Right cardiac atrium (tissue), 5 donors: Measurements from ENCODE around the gene WBP1. TPM values are rescaled to one million over a fixed set of nuclear protein-coding genes. Genes with fewer than 3 reads are reported as not detected.
"Not testable (repeated sequence)": the region's sequence is repeated elsewhere in the genome, so short reads cannot be mapped to it uniquely, and the experiment has no call there.

Source experiments
- ATAC-seq, 2 donors: fragments of 200-7000 bp; cut with Tn5 transposase; one replicate each; pipeline versions ENCODE4 v1.8.0 to v1.9.1; 2020; ENCODE audit warnings: moderate library complexity in 2 of 2, mild to moderate bottlenecking in 1 of 2
- DNase-seq, 3 donors: peaks; one replicate each; pipeline ENCODE4 v3.0.0-alpha.2; 2020
- H3K27ac ChIP-seq: one replicate; pipeline ENCODE4 v1.5.1; 2013; ENCODE audit warnings: mild to moderate bottlenecking, low read length, control low read depth, moderate library complexity
- H3K27me3 ChIP-seq: one replicate; pipeline ENCODE4 v1.6.1; 2013; ENCODE audit not compliant: control insufficient read depth, insufficient read depth
- H3K4me1 ChIP-seq: one replicate; pipeline ENCODE4 v1.6.1; 2013; ENCODE audit warnings: low read length; ENCODE audit not compliant: control insufficient read depth, insufficient read depth
- H3K4me3 ChIP-seq: one replicate; pipeline ENCODE4 v1.5.1; 2013; ENCODE audit warnings: low read length, control low read depth
- H3K9me3 ChIP-seq: one replicate; pipeline ENCODE4 v1.6.1; 2013; ENCODE audit warnings: low read length; ENCODE audit not compliant: control insufficient read depth
- WGBS: extraction: QIAGEN DNeasy Blood & Tissue Kit; methylation state at CpG from one replicate; pipeline ENCODE4 v1.1.7; 2013; 5-methylcytosine and 5-hydroxymethylcytosine counted together
- intact Hi-C, 4 donors: fragments of 100-400 bp; cut with DNase I; formaldehyde crosslinking; loops; one replicate each; pipeline versions ENCODE4 v1.11.0 to v1.14.0; 2022 to 2023
- polyA plus RNA-seq: library from polyadenylated mRNA; stranded (reverse); fragments of 200-250 nt; gene quantifications from one replicate; pipeline ENCODE4 v1.2.3, GENCODE V29; 2013
- total RNA-seq, 4 donors: library from RNA; stranded (reverse); fragmentation: NEBNext Ultra II Directional; extraction: Animal tissue kit (Norgen Biotek cat#: 25700); gene quantifications; one replicate each; pipeline ENCODE4 v1.2.1, GENCODE V29; 2021
- donor health status: healthy with polysubstance abuse.
- donor health status: DM: no; HTN: yes; CAD: no.
- donor health status: DM: no; HTN: no; CAD: no.
- donor health status: DM: no; HTN: yes; CAD: no; lungs with severe emphysema.
- donor health status: DM: yes; HTN: yes; CAD: no.

The WBP1 gene
- total and polyA plus RNA-seq, 5 donors: 48.9 to 63.1 (median 56.8) TPM

DNA sequence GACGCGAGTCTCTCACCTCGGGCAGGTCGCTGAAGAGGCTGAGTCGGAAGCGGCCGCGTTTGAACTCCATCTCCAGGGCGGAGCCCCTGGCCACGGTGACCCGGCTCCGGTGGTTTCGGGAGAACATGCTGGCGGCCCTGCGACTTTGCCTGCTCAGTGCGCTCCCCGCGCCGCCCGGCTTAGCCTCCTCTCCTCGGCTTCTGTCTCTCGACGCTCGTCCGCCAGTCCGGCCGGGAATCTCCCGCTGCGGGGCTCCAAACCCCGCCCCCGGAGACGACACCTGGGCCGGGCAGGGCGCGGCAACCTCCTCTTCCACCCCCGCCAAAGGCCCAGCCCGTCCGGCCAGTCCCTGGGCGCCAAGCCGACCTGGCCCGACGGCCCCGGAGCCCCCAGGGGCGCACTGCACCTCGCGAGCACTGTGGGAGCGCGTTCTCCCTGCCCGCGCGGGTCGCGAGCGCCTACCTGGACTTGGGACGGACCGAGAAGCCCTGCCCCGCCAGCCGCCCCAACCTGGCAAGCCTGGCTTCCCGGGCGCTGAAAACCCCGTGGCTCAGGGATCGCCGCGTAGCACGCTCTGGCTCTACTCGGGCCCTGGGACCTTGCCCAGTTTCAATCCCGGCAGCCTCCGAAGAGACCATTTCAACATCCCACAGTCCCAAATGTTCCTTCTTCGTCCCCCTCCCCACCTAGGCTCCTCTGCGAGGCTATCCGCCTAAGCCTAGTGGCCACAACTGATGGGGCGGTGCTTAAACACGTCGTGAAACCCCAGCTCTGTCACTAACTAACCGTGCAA lies 16.4 kb upstream of the WBP1 start, which contains the start of gene RTKN:
RTKN (minus strand) TSS at position 248 of the 793 bp plus-strand sequence; CDS start at position 127, 121 bp downstream.
- H3K9me3 ChIP-seq: no peaks in the 10 kb centered on the region
- 10% methylated on average over 75 of the region's 75 CpGs for WGBS
- H3K27me3 ChIP-seq: no peaks in the 10 kb centered on the region
- ATAC-seq (peak; percentile 3 to 4), DNase-seq (peak; percentile 60 to 82 (median 82))
- peaks cover 2% of the 10 kb centered on the region for H3K4me1 ChIP-seq
- intact Hi-C loops: no loop called here
- peak within 1 kb of the TSS; percentile 16 for H3K4me3 ChIP-seq
- H3K27ac ChIP-seq: peak within 1 kb of the TSS; percentile 89

DNA sequence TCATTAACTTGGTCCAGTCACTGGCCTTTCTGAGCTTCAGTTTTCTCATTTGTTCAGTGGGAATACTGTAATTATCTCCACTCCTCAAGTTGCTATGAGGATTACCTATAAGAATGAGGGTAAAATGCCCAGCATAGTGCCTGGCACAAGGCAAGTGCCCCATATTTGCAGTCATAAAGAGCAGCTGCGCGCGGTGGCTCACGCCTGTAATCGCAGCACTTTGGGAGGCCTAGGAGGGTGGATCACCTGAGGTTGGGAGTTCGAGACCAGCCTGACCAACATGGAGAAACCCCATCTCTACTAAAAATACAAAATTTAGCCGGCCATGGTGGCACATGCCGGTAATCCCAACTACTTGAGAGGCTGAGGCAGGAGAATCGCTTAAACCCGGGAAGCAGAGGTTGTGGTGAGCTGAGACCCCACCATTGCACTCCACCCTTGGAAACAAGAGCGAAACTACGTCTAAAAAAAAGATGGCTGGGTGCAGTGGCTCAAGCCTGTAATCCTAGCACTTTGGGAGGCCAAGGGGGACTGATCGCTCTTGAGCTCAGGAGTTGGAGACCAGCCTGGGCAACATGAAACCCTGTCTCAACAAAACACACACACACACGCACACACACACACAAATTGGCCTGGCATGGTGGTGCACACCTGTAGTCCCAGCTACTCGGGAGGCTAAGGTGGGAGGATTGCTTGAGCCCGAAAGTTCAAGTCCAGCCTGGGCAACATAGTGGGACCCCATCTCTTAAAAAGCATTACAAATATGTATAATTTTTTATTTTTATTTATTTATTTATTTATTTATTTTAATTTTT lies 15.5 kb upstream of the WBP1 start:
- WGBS: 93% methylated on average over 16 of the region's 16 CpGs
- DNase-seq, H3K27ac ChIP-seq, H3K9me3 ChIP-seq, ATAC-seq, intact Hi-C loops, H3K27me3 ChIP-seq, H3K4me1 ChIP-seq: not testable (repeated sequence)
- peak overlapping the region; percentile 16 for H3K4me3 ChIP-seq

GRCh38 chr2:74444498-74445318 lies 13.5 kb upstream of the WBP1 start:
- H3K9me3 ChIP-seq: no peaks in the 10 kb centered on the region
- no peak overlapping the region for H3K27ac ChIP-seq
- no peak overlapping the region for H3K4me3 ChIP-seq
- no peak for DNase-seq
- intact Hi-C loops: no loop called here
- WGBS: 29% methylated on average over 5 of the region's 5 CpGs
- peaks cover 2% of the 10 kb centered on the region for H3K4me1 ChIP-seq
- no peaks in the 10 kb centered on the region for H3K27me3 ChIP-seq
- no peak for ATAC-seq

GRCh38 chr2:74447230-74447999 lies 10.8 kb upstream of the WBP1 start:
- no peak overlapping the region for H3K4me3 ChIP-seq
- intact Hi-C loops: no loop called here
- no peaks in the 10 kb centered on the region for H3K4me1 ChIP-seq
- no peak overlapping the region for H3K27ac ChIP-seq
- no peak for ATAC-seq
- no peak for DNase-seq
- H3K27me3 ChIP-seq: no peaks in the 10 kb centered on the region
- no peaks in the 10 kb centered on the region for H3K9me3 ChIP-seq
- 90% methylated on average over 5 of the region's 5 CpGs for WGBS

DNA sequence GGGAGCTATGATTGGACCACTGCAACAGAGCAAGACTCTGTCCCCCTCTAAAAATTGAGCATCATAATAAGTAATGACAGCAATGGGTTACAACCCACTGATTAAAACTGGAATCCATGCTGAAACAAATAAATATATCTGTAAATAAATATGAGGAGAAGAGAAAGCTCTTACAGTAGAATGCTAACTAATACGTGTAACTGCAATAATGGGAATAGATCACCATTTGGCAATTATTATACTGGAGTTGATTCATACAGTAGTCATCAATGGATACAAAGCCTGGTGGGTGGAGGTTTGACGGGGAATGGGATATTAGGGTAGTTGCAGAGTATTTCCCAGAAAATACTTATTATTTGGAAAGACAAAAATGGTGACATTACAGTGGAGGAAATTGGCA lies 9.5 kb upstream of the WBP1 start:
- no peak overlapping the region for H3K4me3 ChIP-seq
- H3K27me3 ChIP-seq: no peaks in the 10 kb centered on the region
- no peak overlapping the region for H3K27ac ChIP-seq
- WGBS: 75% methylated on average over 2 of the region's 2 CpGs
- H3K4me1 ChIP-seq: no peaks in the 10 kb centered on the region
- intact Hi-C loops: no loop called here
- ATAC-seq (no peak), DNase-seq (no peak)
- H3K9me3 ChIP-seq: no peaks in the 10 kb centered on the region

DNA sequence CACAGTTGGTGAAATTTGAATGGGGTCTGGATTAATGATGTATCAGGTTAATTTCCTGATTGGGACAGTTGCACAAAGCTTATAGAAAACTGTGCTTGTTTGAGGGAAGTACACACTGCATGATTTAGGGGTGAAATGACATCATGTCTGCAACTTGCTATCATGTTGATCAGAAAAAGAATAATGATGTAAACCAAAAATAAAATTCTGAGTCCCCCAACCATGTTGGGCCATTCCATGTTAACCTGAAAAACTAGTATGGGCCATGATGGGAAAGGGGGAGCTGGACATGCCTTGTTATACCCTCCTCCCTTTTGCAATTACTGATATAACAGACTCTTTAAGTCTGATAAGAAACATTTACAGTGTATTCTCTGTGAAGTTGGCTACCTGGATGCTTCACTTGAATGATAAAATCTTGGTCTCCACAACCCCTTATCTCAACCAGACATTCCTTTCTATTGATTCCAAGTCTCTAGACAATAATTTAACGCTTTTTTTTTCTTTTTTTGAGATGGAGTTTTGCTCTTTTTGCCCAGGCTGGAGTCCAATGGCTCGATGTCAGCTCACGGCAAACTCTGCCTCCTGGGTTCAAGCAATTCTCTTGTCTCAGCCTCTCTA lies 7.6 kb upstream of the WBP1 start:
- intact Hi-C loops: no loop called here
- no peak overlapping the region for H3K27ac ChIP-seq
- no peak overlapping the region for H3K4me3 ChIP-seq
- H3K9me3 ChIP-seq: no peaks in the 10 kb centered on the region
- ATAC-seq: no peak
- H3K4me1 ChIP-seq: peaks cover 5% of the 10 kb centered on the region
- DNase-seq: no peak
- H3K27me3 ChIP-seq: no peaks in the 10 kb centered on the region
- WGBS: 68% methylated on average over 3 of the region's 3 CpGs

DNA sequence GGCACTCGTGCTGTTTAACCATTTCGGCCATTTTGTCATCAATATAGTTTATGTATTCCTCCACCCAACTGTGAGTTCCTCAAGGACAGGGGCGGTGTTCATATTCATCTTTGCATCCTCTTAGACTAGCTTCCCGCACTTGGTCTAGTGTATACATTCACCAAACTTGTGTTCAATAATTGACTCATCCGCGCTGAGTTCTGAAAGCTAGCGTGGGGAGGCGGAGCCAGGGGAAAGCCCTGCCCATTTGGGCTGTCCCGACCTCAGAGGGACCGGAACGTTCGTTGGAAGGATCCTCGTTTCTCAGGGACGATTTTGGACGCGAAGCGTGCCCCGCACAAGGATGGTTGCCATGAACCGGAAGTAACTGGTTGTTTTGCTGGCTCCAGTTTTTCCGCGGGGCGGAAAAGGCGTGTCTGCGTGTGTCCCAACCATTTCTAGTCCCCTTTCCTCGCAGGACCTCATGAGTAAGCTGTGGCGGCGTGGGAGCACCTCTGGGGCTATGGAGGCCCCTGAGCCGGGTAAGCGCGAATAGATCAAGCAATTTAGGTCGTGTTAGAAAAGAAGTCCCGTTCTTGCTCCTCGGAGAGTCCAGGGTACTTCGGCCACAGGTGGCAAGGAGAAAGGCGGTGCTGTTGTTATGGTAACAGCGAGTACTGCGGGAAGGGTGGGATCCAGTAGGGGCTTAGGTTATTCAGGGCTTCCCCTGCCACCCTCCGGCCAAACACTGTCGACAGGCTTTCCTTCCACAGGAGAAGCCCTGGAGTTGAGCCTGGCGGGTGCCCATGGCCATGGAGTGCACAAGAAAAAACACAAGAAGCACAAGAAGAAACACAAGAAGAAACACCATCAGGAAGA lies 3.4 kb upstream of the WBP1 start, which contains the start of gene INO80B:
INO80B (plus strand) TSS at position 434 of the 858 bp plus-strand sequence; CDS start at position 464, 30 bp downstream.
- DNase-seq (peak; percentile 94 to 97 (median 96)), ATAC-seq (peak; percentile 66 to 68)
- Histone ChIP-seq H3K4me3 (peak within 1 kb of the TSS; percentile 91), H3K27me3 (no peaks in the 10 kb centered on the region), H3K27ac (peak within 1 kb of the TSS; percentile 75), H3K9me3 (no peaks in the 10 kb centered on the region), H3K4me1 (peaks cover 9% of the 10 kb centered on the region)
- intact Hi-C loops: no loop called here
- WGBS: 2% methylated on average over 40 of the region's 40 CpGs

DNA sequence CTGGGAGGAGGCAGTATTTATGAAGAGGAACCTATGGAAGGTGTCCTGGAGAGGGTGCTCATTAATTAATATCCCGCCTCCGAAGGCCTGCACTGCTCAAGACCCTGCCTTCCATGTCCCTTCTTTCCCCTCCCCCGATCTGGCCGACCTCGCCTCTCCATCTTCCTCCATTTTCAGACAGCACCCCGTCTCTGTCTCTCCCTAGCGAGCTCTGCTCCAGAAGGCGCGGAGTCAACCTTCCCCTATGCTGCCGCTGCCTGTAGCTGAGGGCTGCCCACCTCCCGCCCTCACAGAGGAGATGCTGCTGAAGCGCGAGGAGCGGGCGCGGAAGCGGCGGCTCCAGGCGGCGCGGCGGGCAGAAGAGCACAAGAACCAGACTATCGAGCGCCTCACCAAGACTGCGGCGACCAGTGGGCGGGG lies 1.1 kb upstream of the WBP1 start:
- ATAC-seq: no peak
- Histone ChIP-seq H3K9me3 (no peaks in the 10 kb centered on the region), H3K27ac (peak overlapping the region; percentile 96), H3K4me3 (peak overlapping the region; percentile 69), H3K4me1 (peaks cover 9% of the 10 kb centered on the region), H3K27me3 (no peaks in the 10 kb centered on the region)
- intact Hi-C loops: no loop called here
- no peak for DNase-seq
- 2% methylated on average over 27 of the region's 27 CpGs for WGBS

DNA sequence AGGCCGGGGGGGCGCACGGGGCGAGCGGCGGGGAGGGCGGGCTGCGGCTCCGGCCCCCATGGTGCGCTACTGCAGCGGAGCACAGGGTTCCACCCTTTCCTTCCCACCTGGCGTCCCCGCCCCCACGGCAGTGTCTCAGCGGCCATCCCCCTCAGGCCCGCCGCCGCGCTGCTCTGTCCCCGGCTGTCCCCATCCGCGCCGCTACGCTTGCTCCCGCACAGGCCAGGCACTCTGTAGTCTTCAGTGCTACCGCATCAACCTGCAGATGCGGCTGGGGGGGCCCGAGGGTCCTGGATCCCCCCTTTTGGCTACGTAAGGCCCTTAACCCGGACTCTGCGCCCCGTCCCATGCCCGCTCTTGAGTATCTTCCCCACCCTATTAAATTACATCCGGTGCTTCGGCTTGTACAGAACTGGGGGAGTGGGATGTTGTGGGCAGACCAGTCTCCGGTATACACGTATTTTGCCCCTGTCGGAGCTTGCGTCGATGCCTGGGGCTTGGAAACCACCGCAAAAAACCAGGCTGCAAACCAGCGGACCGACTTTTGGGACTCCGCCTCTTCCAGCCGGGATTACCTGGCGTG lies 598 bp upstream of the WBP1 start:
- intact Hi-C loops: no loop called here
- DNase-seq: peak; percentile 60 to 88 (median 84)

More for the DNA sequence above, 598 bp upstream of the WBP1 start:
- H3K4me1 ChIP-seq: peaks cover 9% of the 10 kb centered on the region
- H3K27me3 ChIP-seq: no peaks in the 10 kb centered on the region
- peak overlapping the region; percentile 96 for H3K27ac ChIP-seq
- under 1% methylated on average over 46 of the region's 46 CpGs for WGBS
- ATAC-seq: peak; percentile 28
- H3K4me3 ChIP-seq: peak overlapping the region; percentile 69
- no peaks in the 10 kb centered on the region for H3K9me3 ChIP-seq
